8988T (cell line): ENCODE measurements around the gene SAMHD1.
"Not testable (repeated sequence)": the region's sequence is repeated elsewhere in the genome, so short reads cannot be mapped to it uniquely, and the experiment has no call there.

Experiments
- DNase-seq: peaks from one replicate; pipeline ENCODE4 v3.0.0; 2011

Gene SAMHD1

GRCh38 chr20:36850759-36851158 lies 100.7 kb downstream of the SAMHD1 start:
- DNase-seq, result no peak

DNA sequence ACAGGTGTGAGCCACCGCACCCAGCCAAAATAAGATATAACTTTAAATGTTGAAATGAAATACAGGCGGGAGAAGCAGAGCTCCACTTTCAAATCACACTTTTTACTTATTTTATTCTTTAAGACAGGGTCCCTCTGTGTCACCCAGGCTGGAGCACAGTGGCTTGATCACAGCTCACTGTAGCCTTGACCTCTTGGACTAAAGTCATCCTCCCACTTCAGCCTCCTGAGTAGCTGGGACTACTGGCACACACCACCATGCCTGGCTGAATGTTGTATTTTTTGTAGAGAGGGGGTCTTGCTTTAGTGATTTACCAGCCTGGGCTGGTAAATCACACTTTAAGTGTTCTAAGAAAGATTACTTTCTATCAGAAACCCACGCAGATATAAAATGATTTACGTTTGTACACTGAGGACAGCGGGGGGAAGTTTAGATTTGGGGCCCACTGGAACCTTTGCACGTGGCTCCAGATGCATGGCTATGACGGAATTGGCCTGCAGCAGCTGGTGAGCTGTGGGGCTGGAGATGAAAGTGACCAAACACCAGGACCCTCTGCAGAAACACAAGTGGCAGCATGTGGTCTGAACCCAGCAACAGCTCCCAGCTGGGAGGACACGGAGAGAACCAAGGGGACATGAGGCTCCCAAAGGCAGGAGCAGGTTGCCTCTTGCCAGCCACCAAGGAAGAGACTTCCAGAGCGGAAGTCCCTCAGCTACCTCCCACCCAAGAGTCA lies 102.0 kb downstream of the SAMHD1 start:
- no peak for DNase-seq

- DNase-seq, result no peak
Measured at GRCh38 chr20:36848677-36849076, 102.8 kb downstream of the SAMHD1 start.

- no peak for DNase-seq
Measured at GRCh38 chr20:36848078-36848660, 103.3 kb downstream of the SAMHD1 start.

DNA sequence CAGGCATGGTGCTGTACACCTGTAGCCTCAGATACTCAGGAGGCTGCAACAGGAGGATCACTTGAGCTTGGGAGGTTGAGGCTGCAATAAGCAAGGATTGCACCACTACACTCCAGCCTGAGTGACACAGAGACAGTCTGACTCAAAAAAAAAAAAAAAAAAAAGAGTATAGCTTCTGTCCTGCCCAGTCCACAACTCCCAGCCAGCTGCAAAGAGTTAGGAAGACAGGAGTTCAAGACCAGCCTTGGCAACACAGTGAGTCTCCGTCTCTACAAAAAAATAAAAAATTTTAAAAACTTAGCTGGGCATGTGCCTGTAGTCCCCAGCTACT lies 103.8 kb downstream of the SAMHD1 start:
- DNase-seq, result no peak

DNA sequence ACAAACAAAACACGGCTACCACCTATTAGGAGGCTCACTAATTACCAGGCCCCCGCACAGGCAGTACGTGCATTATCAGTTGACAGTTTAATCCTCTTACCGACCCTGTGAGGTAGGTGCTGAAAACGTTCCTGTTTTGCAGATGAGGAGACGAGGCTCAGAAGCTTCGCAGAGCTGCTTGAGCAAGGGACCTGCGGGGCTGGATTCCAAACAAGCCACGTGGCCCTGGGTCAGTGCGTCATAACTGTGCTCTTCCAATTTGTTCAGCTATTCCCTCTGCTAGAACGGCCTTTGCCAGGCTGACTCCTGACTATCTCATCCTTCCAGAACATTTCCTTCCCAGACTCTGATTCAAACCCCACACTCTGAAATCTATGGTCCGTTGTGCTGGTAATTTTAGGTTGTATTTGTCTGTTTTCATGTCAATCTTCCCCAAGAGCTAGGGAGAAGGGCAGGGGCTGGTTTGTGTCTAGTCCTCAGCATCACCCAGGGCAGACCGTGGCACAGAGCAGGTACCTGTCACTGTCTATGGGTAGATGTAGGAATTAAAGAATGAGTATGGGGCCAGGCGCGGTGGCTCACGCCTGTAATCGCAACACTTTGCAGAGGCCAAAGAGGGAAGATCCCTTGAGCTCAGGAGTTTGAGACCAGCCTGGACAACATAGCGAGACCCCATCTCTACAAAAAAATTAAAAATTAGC lies 104.3 kb downstream of the SAMHD1 start:
- no peak for DNase-seq

DNA sequence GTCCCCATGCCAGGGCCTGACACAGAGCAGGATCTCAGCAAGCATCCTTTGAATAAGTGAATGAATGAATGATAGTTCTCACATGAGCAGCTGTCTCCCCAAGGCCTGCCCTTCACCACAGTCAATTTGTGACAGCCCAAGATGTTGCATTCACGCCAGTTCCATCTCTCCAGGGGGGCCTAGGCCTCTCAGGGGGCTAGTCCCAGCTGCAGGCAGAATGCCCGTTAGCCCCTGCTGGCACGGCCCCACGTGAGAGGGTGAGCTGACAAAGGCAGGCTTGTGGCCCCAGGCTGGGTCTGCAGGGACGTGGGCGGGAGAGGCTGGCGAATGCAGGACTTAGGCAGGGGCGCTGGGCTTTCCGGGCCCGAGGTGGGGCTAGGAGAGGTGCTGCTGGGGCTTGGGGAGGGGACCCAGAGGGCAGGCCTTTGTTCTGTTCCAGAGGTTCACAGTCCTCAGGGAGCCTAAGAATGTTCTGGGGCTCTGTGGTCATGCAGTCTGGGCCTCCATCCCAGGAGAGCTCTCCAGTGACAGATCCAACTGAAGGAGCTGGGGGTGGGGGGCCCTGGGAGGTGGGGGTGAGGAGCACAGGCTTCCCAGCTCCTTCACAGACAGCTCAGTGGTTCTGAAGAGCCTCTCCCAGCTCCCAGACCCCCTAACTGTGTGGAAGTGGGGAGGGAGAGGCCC lies 106.1 kb downstream of the SAMHD1 start:
- DNase-seq, result no peak

GRCh38 chr20:36841030-36841429 lies 110.5 kb downstream of the SAMHD1 start:
- DNase-seq, result not testable (repeated sequence)
